GM12878 (cell line): ENCODE results near the gene RBM15. TPM values are rescaled to one million over a fixed set of nuclear protein-coding genes. Genes with fewer than 3 reads are reported as not detected.

Source experiments
- ATAC-seq: fragments of 200-7000 bp; cut with Tn5 transposase; 3 replicates; pipeline ENCODE4 v1.9.1; 2020; ENCODE audit warnings: mild to moderate bottlenecking, moderate library complexity
- BruUV-seq: library from RNA; stranded (reverse); fragments of 400-500 nt; replicated peaks from 2 replicates; lab custom pipeline; 2021; lab: Mats Ljungman, UMichigan
- CTCF ChIA-PET: fragments of 300-600 bp; sonication (Branson Sonifier 250); formaldehyde crosslinking; extraction: SDS; loops from one replicate; lab custom pipeline; 2021; ENCODE audit warnings: inconsistent platforms; lab: Yijun Ruan, JAX
- POLR2A ChIA-PET: fragments of 350-600 bp; formaldehyde crosslinking; extraction: SDS; loops from one replicate; lab custom pipeline; 2021; ENCODE audit warnings: inconsistent platforms; lab: Charles Lee
- RAD21 ChIA-PET: fragments of 300-600 bp; sonication (Branson Sonifier 250); formaldehyde crosslinking; loops from one replicate; lab custom pipeline; 2023; ENCODE audit warnings: antibody characterized with exemption; ENCODE audit not compliant: unreplicated experiment; lab: Charles Lee
- SMC1A ChIA-PET: fragments of 300-600 bp; sonication (Branson Sonifier 250); formaldehyde crosslinking; loops from one replicate; lab custom pipeline; 2023; ENCODE audit not compliant: unreplicated experiment, uncharacterized antibody; lab: Charles Lee
- DNase-seq: peaks from one replicate; pipeline ENCODE4 v3.0.0-alpha.2; 2011; ENCODE audit warnings: low read depth, low spot score
- FAIRE-seq: peaks from 3 replicates; lab custom pipeline; 2011; peaks lifted over from hg19 to GRCh38; lab: Jason Lieb, UNC
- H2AFZ ChIP-seq: 2 replicates; pipeline ENCODE4 v1.6.0; 2011; ENCODE audit warnings: low read depth, low read length, control low read depth; ENCODE audit not compliant: control insufficient read depth
- H3K27ac ChIP-seq: 2 replicates; pipeline ENCODE4 v1.5.1; 2011; ENCODE audit warnings: control low read depth; ENCODE audit not compliant: control insufficient read depth, insufficient read depth
- H3K27me3 ChIP-seq, 2 experiments: replicated peaks in 1 of 2; 2 replicates each; pipeline versions ENCODE4 v1.6.0 to v1.6.1; 2011; ENCODE audit warnings: low read length in 1 of 2; ENCODE audit not compliant: control insufficient read depth in 2 of 2, insufficient read depth in 2 of 2
- H3K36me3 ChIP-seq, 2 experiments: 2 replicates each; pipeline ENCODE4 v1.5.1; 2011; ENCODE audit warnings: low read length in 1 of 2; ENCODE audit not compliant: control insufficient read depth in 2 of 2, insufficient read depth in 2 of 2
- H3K4me1 ChIP-seq: 2 replicates; pipeline ENCODE4 v1.6.1; 2011; ENCODE audit warnings: mild to moderate bottlenecking, low read length, moderate library complexity, mixed read lengths; ENCODE audit not compliant: control insufficient read depth, insufficient read depth
- H3K4me2 ChIP-seq: 2 replicates; pipeline ENCODE4 v1.6.0; 2011; ENCODE audit warnings: control low read depth; ENCODE audit not compliant: control insufficient read depth, insufficient read depth
- H3K4me3 ChIP-seq: fragments of 200-600 bp; sonication (generic); 2 replicates; pipeline ENCODE4 v1.5.1; 2016
- H3K79me2 ChIP-seq: 2 replicates; pipeline ENCODE4 v1.6.0; 2011; ENCODE audit warnings: low read length; ENCODE audit not compliant: control insufficient read depth, insufficient read depth
- H3K9ac ChIP-seq: 2 replicates; pipeline ENCODE4 v1.8.0; 2011; ENCODE audit warnings: low read length, control low read depth, mixed read lengths; ENCODE audit not compliant: control insufficient read depth, insufficient read depth
- H3K9me3 ChIP-seq: replicated peaks from 3 replicates; pipeline ENCODE4 v1.5.1; 2011; ENCODE audit warnings: mild to moderate bottlenecking, low read length; ENCODE audit not compliant: control insufficient read depth, insufficient read depth
- H4K20me1 ChIP-seq: 2 replicates; pipeline ENCODE4 v1.6.0; 2011; ENCODE audit not compliant: control insufficient read depth, insufficient read depth
- CHD1 ChIP-seq: IDR thresholded peaks from 2 replicates; pipeline ENCODE4 v1.6.1; 2012; ENCODE audit warnings: low read depth, low read length, improper control_type of control experiment
- ETV6 ChIP-seq, 2 experiments: fragments of 450-650 bp in 1 of 2; IDR thresholded peaks in 1 of 2; conservative IDR thresholded peaks in 1 of 2; 2 replicates each; pipeline ENCODE4 v1.6.1; 2014; ENCODE audit warnings: antibody characterized with exemption in 1 of 2, borderline replicate concordance in 1 of 2, low read depth in 1 of 2, mild to moderate bottlenecking in 1 of 2, moderate library complexity in 1 of 2
- HDGF ChIP-seq: fragments of 450-650 bp; IDR thresholded peaks from 2 replicates; pipeline ENCODE4 v1.6.1; 2016; ENCODE audit warnings: antibody characterized with exemption
- IKZF2 ChIP-seq, 2 experiments: fragments of 450-650 bp; IDR thresholded peaks; 2 replicates each; pipeline ENCODE4 v1.6.1; 2017; ENCODE audit warnings: mild to moderate bottlenecking in 2 of 2, moderate library complexity in 2 of 2
- NFXL1 ChIP-seq: fragments of 450-650 bp; IDR thresholded peaks from 2 replicates; pipeline ENCODE4 v1.6.1; 2017; ENCODE audit warnings: antibody characterized with exemption, mild to moderate bottlenecking, borderline replicate concordance
- SMC3 ChIP-seq: IDR thresholded peaks from 2 replicates; pipeline ENCODE4 v1.6.1; 2011; ENCODE audit warnings: low read length, improper control_type of control experiment, borderline replicate concordance
- STAT1 ChIP-seq: fragments of 450-650 bp; conservative IDR thresholded peaks from 2 replicates; pipeline ENCODE4 v1.6.1; 2014; ENCODE audit warnings: antibody characterized with exemption, mild to moderate bottlenecking
- TAF1 ChIP-seq: IDR thresholded peaks from 2 replicates; pipeline ENCODE4 v1.6.1; 2011; ENCODE audit warnings: mild to moderate bottlenecking, low read depth, low read length, borderline replicate concordance
- WGBS: methylation state at CpG from one replicate; pipeline ENCODE4 v1.1.6; 2016; ENCODE audit warnings: low lambda C conversion rate; ENCODE audit not compliant: insufficient replicate concordance, insufficient coverage; ENCODE audit errors: missing lambda C conversion rate; 5-methylcytosine and 5-hydroxymethylcytosine counted together
- in situ Hi-C: fragments of 300-500 bp; cut with MboI; formaldehyde crosslinking; loops from 9 replicates; pipeline ENCODE4 v1.14.3; 2018; ENCODE audit warnings: mixed read lengths
- intact Hi-C: fragments of 100-400 bp; cut with micrococcal nuclease; formaldehyde crosslinking; loops from one replicate; pipeline ENCODE4 v1.14.2; 2022; ENCODE audit not compliant: unreplicated experiment
- polyA plus RNA-seq, 11 experiments: library from polyadenylated mRNA; depleted of rRNA in 4 of 11; unstranded in 6 of 11; stranded (reverse) in 5 of 11; fragments of >200 nt; fragmentation: Nextera tagmentation in 4 of 11; fragmentation: Illumina TruSeq in 1 of 11; extraction: Ambion mirVana in 4 of 11; extraction: Trizol in 1 of 11; gene quantifications; 1 replicate in 1 of 11; 2 replicates in 10 of 11; pipeline versions ENCODE4 v1.2.1 to v1.2.3, GENCODE V29; 2011 to 2016; ENCODE audit warnings: inconsistent platforms in 2 of 11, missing spikeins in 2 of 11, low read depth in 1 of 11
- total RNA-seq, 4 experiments: library from RNA; depleted of rRNA in 3 of 4; stranded (reverse); fragments of >200 nt in 3 of 4; fragmentation: Illumina TruSeq in 1 of 4; extraction: Trizol in 1 of 4; gene quantifications; 2 replicates each; pipeline versions ENCODE4 v1.2.1 to v1.2.3, GENCODE V29; 2013 to 2021

RBM15 gene
- total and polyA plus RNA-seq, 10 of the 15 experiments (the other 5 are each of a cell fraction or from before 2014, with no cell fraction given): 3.1 to 63.2 (median 26.7) TPM

- H3K4me2 ChIP-seq: no peak overlapping the region
- SMC1A ChIA-PET: interaction anchor here (0.6 to 1.4 kb wide), 2 partner anchors 14 to 187 kb away, joined by 3 to 4 read pairs; no protein-coding TSS in a partner anchor
- intact Hi-C loops: no loop called here
- CTCF ChIA-PET: interaction anchor here (1.3 to 2.0 kb wide), 3 partner anchors 9 to 187 kb away, joined by 3 to 6 read pairs (median 4); no protein-coding TSS in a partner anchor
- no peak overlapping the region for H3K4me3 ChIP-seq
- WGBS: 74% methylated on average over 3 of the region's 3 CpGs
- POLR2A ChIA-PET: no interaction called here
- in situ Hi-C loops: no loop called here
- no peak overlapping the region for H3K27ac ChIP-seq
- no peak overlapping the region for H2AFZ ChIP-seq
- TF ChIP-seq TAF1 (no peak), ETV6 (conservative IDR thresholded peaks at IDR 0.05 in 1 of 2, IDR thresholded peaks at IDR 0.05 in 1 of 2; ENCODE audit: borderline replicate concordance in 1 of 2, low read depth in 1 of 2) (no peak), HDGF (no peak), SMC3 (no peak), NFXL1 (no peak), STAT1 (no peak), CHD1 (no peak), IKZF2 (IDR thresholded peaks at IDR 0.05) (no peak)
- H3K79me2 ChIP-seq: no peaks in the 10 kb centered on the region
- BruUV-seq: no TSS peak
- no peaks in the 10 kb centered on the region for H4K20me1 ChIP-seq
- FAIRE-seq (no peak), ATAC-seq (no peak), DNase-seq (no peak)
- H3K4me1 ChIP-seq: no peaks in the 10 kb centered on the region
- H3K27me3 ChIP-seq: no peaks in the 10 kb centered on the region
- H3K9ac ChIP-seq: no peak overlapping the region
- RAD21 ChIA-PET: no interaction called here
- no peaks in the 10 kb centered on the region; the same call in 2 of the 3 replicates for H3K9me3 ChIP-seq
- H3K36me3 ChIP-seq: peaks cover 0 to 4% of the 10 kb centered on the region in 2 experiments; a peak in 1 of 4 replicates
These were observed 55.3 kb downstream of the RBM15 start for GRCh38 chr1:110394493-110394820.

Other genes starting within 250 kb of the RBM15 start
- not detected in 2 replicates for gene UBL4B, start 226.9 kb upstream of the RBM15 start, total RNA-seq (2014; rRNA removed)
- not detected in 2 replicates for gene UBL4B, start 226.9 kb upstream of the RBM15 start, total RNA-seq (2014; rRNA removed; fragmentation: Illumina TruSeq; extraction: Trizol)
- gene UBL4B, start 226.9 kb upstream of the RBM15 start, total RNA-seq (2021): 0.15 TPM in 1 of 2 replicates, not detected in the other
- gene UBL4B, start 226.9 kb upstream of the RBM15 start, polyA plus RNA-seq (2011; rRNA removed): not detected in 2 replicates
- gene UBL4B, start 226.9 kb upstream of the RBM15 start, polyA plus RNA-seq (2014; fragmentation: Illumina TruSeq; extraction: Trizol): not detected in 2 replicates
- not detected for gene UBL4B, start 226.9 kb upstream of the RBM15 start, polyA plus RNA-seq (2014; fragmentation: Nextera tagmentation; extraction: Ambion mirVana)
- 0.06 TPM in 1 of 2 replicates, not detected in the other for gene UBL4B, start 226.9 kb upstream of the RBM15 start, polyA plus RNA-seq (2014; rRNA removed)
- gene UBL4B, start 226.9 kb upstream of the RBM15 start, polyA plus RNA-seq (2016; fragmentation: Nextera tagmentation; extraction: Ambion mirVana): not detected
- not detected in 2 replicates for gene SLC6A17, start 188.9 kb upstream of the RBM15 start, total RNA-seq (2014; rRNA removed)
- gene SLC6A17, start 188.9 kb upstream of the RBM15 start, total RNA-seq (2014; rRNA removed; fragmentation: Illumina TruSeq; extraction: Trizol): not detected in 2 replicates
- gene SLC6A17, start 188.9 kb upstream of the RBM15 start, total RNA-seq (2021): not detected in 2 replicates
- not detected in 2 replicates for gene SLC6A17, start 188.9 kb upstream of the RBM15 start, polyA plus RNA-seq (2011; rRNA removed)
- not detected in 2 replicates for gene SLC6A17, start 188.9 kb upstream of the RBM15 start, polyA plus RNA-seq (2014; fragmentation: Illumina TruSeq; extraction: Trizol)
- not detected for gene SLC6A17, start 188.9 kb upstream of the RBM15 start, polyA plus RNA-seq (2014; fragmentation: Nextera tagmentation; extraction: Ambion mirVana)
- not detected in 2 replicates for gene SLC6A17, start 188.9 kb upstream of the RBM15 start, polyA plus RNA-seq (2014; rRNA removed)
- not detected for gene SLC6A17, start 188.9 kb upstream of the RBM15 start, polyA plus RNA-seq (2016; fragmentation: Nextera tagmentation; extraction: Ambion mirVana)
- 0.45 and 0.93 TPM in 2 replicates for gene KCNC4, start 129.1 kb upstream of the RBM15 start, total RNA-seq (2014; rRNA removed)
- 0.22 and 0.28 TPM in 2 replicates for gene KCNC4, start 129.1 kb upstream of the RBM15 start, total RNA-seq (2014; rRNA removed; fragmentation: Illumina TruSeq; extraction: Trizol)
- 1.7 and 1.8 TPM in 2 replicates for gene KCNC4, start 129.1 kb upstream of the RBM15 start, total RNA-seq (2021)
- 0.62 and 1.2 TPM in 2 replicates for gene KCNC4, start 129.1 kb upstream of the RBM15 start, polyA plus RNA-seq (2011; rRNA removed)
- gene KCNC4, start 129.1 kb upstream of the RBM15 start, polyA plus RNA-seq (2014; fragmentation: Illumina TruSeq; extraction: Trizol): 0.25 and 0.26 TPM in 2 replicates
- gene KCNC4, start 129.1 kb upstream of the RBM15 start, polyA plus RNA-seq (2014; fragmentation: Nextera tagmentation; extraction: Ambion mirVana): under 1 TPM; 0.06 to 0.16 TPM
- 0.83 and 0.90 TPM in 2 replicates for gene KCNC4, start 129.1 kb upstream of the RBM15 start, polyA plus RNA-seq (2014; rRNA removed)
- gene KCNC4, start 129.1 kb upstream of the RBM15 start, polyA plus RNA-seq (2016; fragmentation: Nextera tagmentation; extraction: Ambion mirVana): under 1 TPM; 0.06 to 0.47 TPM
- 0.17 and 0.22 TPM in 2 replicates for gene SLC16A4, start 51.6 kb downstream of the RBM15 start, total RNA-seq (2014; rRNA removed)
- 0.09 and 0.13 TPM in 2 replicates for gene SLC16A4, start 51.6 kb downstream of the RBM15 start, total RNA-seq (2014; rRNA removed; fragmentation: Illumina TruSeq; extraction: Trizol)
- gene SLC16A4, start 51.6 kb downstream of the RBM15 start, total RNA-seq (2021): not detected in 2 replicates
- gene SLC16A4, start 51.6 kb downstream of the RBM15 start, polyA plus RNA-seq (2011; rRNA removed): 0.57 and 0.95 TPM in 2 replicates
- gene SLC16A4, start 51.6 kb downstream of the RBM15 start, polyA plus RNA-seq (2014; fragmentation: Illumina TruSeq; extraction: Trizol): 0.26 and 0.52 TPM in 2 replicates
- under 1 TPM; 0.15 to 0.45 TPM for gene SLC16A4, start 51.6 kb downstream of the RBM15 start, polyA plus RNA-seq (2014; fragmentation: Nextera tagmentation; extraction: Ambion mirVana)
- 0.08 and 0.26 TPM in 2 replicates for gene SLC16A4, start 51.6 kb downstream of the RBM15 start, polyA plus RNA-seq (2014; rRNA removed)
- 1 to 10 TPM; 2.1 to 2.2 TPM for gene SLC16A4, start 51.6 kb downstream of the RBM15 start, polyA plus RNA-seq (2016; fragmentation: Nextera tagmentation; extraction: Ambion mirVana)
- gene LAMTOR5, start 68.3 kb downstream of the RBM15 start, total RNA-seq (2014; rRNA removed): 156 and 170 TPM in 2 replicates
- gene LAMTOR5, start 68.3 kb downstream of the RBM15 start, total RNA-seq (2014; rRNA removed; fragmentation: Illumina TruSeq; extraction: Trizol): 64.1 and 65.9 TPM in 2 replicates
- gene LAMTOR5, start 68.3 kb downstream of the RBM15 start, total RNA-seq (2021): 123 and 132 TPM in 2 replicates
- 418 and 444 TPM in 2 replicates for gene LAMTOR5, start 68.3 kb downstream of the RBM15 start, polyA plus RNA-seq (2011; rRNA removed)
- gene LAMTOR5, start 68.3 kb downstream of the RBM15 start, polyA plus RNA-seq (2014; fragmentation: Illumina TruSeq; extraction: Trizol): 157 and 164 TPM in 2 replicates
- 100 to 1,000 TPM; 474 to 613 TPM for gene LAMTOR5, start 68.3 kb downstream of the RBM15 start, polyA plus RNA-seq (2014; fragmentation: Nextera tagmentation; extraction: Ambion mirVana)
- 289 and 299 TPM in 2 replicates for gene LAMTOR5, start 68.3 kb downstream of the RBM15 start, polyA plus RNA-seq (2014; rRNA removed)
- gene LAMTOR5, start 68.3 kb downstream of the RBM15 start, polyA plus RNA-seq (2016; fragmentation: Nextera tagmentation; extraction: Ambion mirVana): 100 to 1,000 TPM; 332 to 351 TPM
- gene PROK1, start 111.8 kb downstream of the RBM15 start, total RNA-seq (2014; rRNA removed): not detected in 2 replicates
- not detected in 2 replicates for gene PROK1, start 111.8 kb downstream of the RBM15 start, total RNA-seq (2014; rRNA removed; fragmentation: Illumina TruSeq; extraction: Trizol)
- not detected in 2 replicates for gene PROK1, start 111.8 kb downstream of the RBM15 start, total RNA-seq (2021)
- gene PROK1, start 111.8 kb downstream of the RBM15 start, polyA plus RNA-seq (2011; rRNA removed): not detected in 2 replicates
- gene PROK1, start 111.8 kb downstream of the RBM15 start, polyA plus RNA-seq (2014; fragmentation: Illumina TruSeq; extraction: Trizol): not detected in 2 replicates
- not detected for gene PROK1, start 111.8 kb downstream of the RBM15 start, polyA plus RNA-seq (2014; fragmentation: Nextera tagmentation; extraction: Ambion mirVana)
- gene PROK1, start 111.8 kb downstream of the RBM15 start, polyA plus RNA-seq (2014; rRNA removed): not detected in 2 replicates
- gene PROK1, start 111.8 kb downstream of the RBM15 start, polyA plus RNA-seq (2016; fragmentation: Nextera tagmentation; extraction: Ambion mirVana): not detected
- gene KCNA10, start 179.8 kb downstream of the RBM15 start, total RNA-seq (2014; rRNA removed): not detected in 2 replicates
- not detected in 2 replicates for gene KCNA10, start 179.8 kb downstream of the RBM15 start, total RNA-seq (2014; rRNA removed; fragmentation: Illumina TruSeq; extraction: Trizol)
- not detected in 2 replicates for gene KCNA10, start 179.8 kb downstream of the RBM15 start, total RNA-seq (2021)
- not detected in 2 replicates for gene KCNA10, start 179.8 kb downstream of the RBM15 start, polyA plus RNA-seq (2011; rRNA removed)
- gene KCNA10, start 179.8 kb downstream of the RBM15 start, polyA plus RNA-seq (2014; fragmentation: Illumina TruSeq; extraction: Trizol): not detected in 2 replicates
- gene KCNA10, start 179.8 kb downstream of the RBM15 start, polyA plus RNA-seq (2014; fragmentation: Nextera tagmentation; extraction: Ambion mirVana): not detected
- gene KCNA10, start 179.8 kb downstream of the RBM15 start, polyA plus RNA-seq (2014; rRNA removed): not detected in 2 replicates
- gene KCNA10, start 179.8 kb downstream of the RBM15 start, polyA plus RNA-seq (2016; fragmentation: Nextera tagmentation; extraction: Ambion mirVana): not detected